Mucosa of rectum (tissue), 2 donors: ENCODE results near the gene CCDC195.
"Not testable (repeated sequence)": the region's sequence is repeated elsewhere in the genome, so short reads cannot be mapped to it uniquely, and the experiment has no call there.

Experiments used
- H3K27ac ChIP-seq, 2 donors: one replicate each; pipeline ENCODE4 v1.7.0; 2013; ENCODE audit warnings: inconsistent platforms in 2 of 2, low read depth in 2 of 2, low read length in 2 of 2
- H3K27me3 ChIP-seq, 2 donors: one replicate each; pipeline ENCODE4 v1.7.0; 2013; ENCODE audit warnings: low read length in 2 of 2; ENCODE audit not compliant: control insufficient read depth in 2 of 2, insufficient read depth in 2 of 2
- H3K36me3 ChIP-seq, 2 donors: one replicate each; pipeline ENCODE4 v1.7.0; 2013; ENCODE audit warnings: low read length in 2 of 2; ENCODE audit not compliant: control insufficient read depth in 2 of 2, insufficient read depth in 2 of 2
- H3K4me1 ChIP-seq, 2 donors: one replicate each; pipeline ENCODE4 v1.7.0; 2013; ENCODE audit warnings: low read length in 2 of 2, mild to moderate bottlenecking in 1 of 2; ENCODE audit not compliant: control insufficient read depth in 2 of 2, insufficient read depth in 2 of 2
- H3K4me3 ChIP-seq, 2 donors: one replicate each; pipeline ENCODE4 v1.7.0; 2013; ENCODE audit warnings: low read length in 2 of 2
- H3K9ac ChIP-seq, 2 donors: one replicate each; pipeline ENCODE4 v1.7.0; 2013; ENCODE audit warnings: low read length in 2 of 2, low read depth in 1 of 2, mild to moderate bottlenecking in 1 of 2
- H3K9me3 ChIP-seq, 2 donors: one replicate each; pipeline ENCODE4 v1.7.0; 2013; ENCODE audit warnings: low read length in 2 of 2; ENCODE audit not compliant: control insufficient read depth in 2 of 2
- donor health status: healthy.
- donor health status: Normal muscosa, but diverticular disease.

The CCDC195 gene

DNA sequence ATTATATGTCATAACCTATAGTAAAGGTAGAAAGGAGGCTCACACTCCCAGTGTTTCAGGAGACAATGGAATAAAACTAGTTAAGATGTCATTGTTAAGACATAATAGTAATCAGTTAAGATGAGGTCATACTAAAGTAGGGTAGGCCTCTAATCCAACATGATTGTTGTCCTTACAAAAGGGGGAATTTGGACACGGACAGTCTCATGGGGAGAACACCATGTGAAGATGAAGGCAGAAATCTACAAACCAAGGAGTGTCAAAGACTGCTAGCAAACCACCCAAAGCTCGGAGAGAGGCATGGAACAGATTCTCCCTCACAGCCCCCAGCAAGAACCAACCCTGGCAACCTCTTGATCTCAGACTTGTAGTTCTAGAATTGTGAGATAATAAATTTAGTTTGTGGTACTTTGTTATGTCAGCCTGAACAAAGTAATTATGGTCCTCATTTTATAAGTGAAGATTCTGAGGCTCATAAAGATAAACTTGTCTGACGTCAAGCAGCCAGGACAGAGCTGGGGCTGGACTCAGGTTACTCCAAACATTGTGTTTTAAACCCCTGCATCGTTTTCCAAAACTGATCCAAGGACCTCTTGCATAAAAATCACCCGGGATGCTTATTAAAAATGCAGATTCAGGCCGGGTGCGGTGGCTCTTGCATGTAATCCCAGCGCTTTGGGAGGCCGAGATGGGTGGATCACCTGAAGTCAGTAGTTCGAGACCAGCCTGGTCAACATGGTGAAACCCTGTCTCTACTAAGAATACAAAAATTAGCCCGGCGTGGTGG lies 47.8 kb downstream of the CCDC195 start:
- H3K36me3 ChIP-seq = no peaks in the 10 kb centered on the region

GRCh38 chr2:224666951-224667553 lies 49.1 kb downstream of the CCDC195 start:
- H3K9me3 ChIP-seq = peaks cover 0 to 2% of the 10 kb centered on the region in 2 donors
- H3K4me3 ChIP-seq = no peak overlapping the region
- H3K4me1 ChIP-seq = no peaks in the 10 kb centered on the region
- H3K27ac ChIP-seq = no peak overlapping the region
- no peaks in the 10 kb centered on the region for H3K27me3 ChIP-seq
- H3K36me3 ChIP-seq = no peaks in the 10 kb centered on the region
- no peak overlapping the region for H3K9ac ChIP-seq

More for the DNA sequence above, 47.8 kb downstream of the CCDC195 start:
- no peak overlapping the region for H3K9ac ChIP-seq
- H3K4me1 ChIP-seq = no peaks in the 10 kb centered on the region
- H3K9me3 ChIP-seq = peaks cover 0 to 1% of the 10 kb centered on the region in 2 donors
- no peak overlapping the region for H3K27ac ChIP-seq
- no peaks in the 10 kb centered on the region for H3K27me3 ChIP-seq
- H3K4me3 ChIP-seq = no peak overlapping the region

GRCh38 chr2:224663322-224663721 lies 52.8 kb downstream of the CCDC195 start:
- H3K27ac ChIP-seq, H3K4me1 ChIP-seq: not testable (repeated sequence)

GRCh38 chr2:224661708-224662107 lies 54.5 kb downstream of the CCDC195 start:
- not testable (repeated sequence) for H3K9ac ChIP-seq, H3K27me3 ChIP-seq, H3K36me3 ChIP-seq, H3K27ac ChIP-seq, H3K4me1 ChIP-seq, H3K4me3 ChIP-seq, H3K9me3 ChIP-seq

More at GRCh38 chr2:224663322-224663721, 52.8 kb downstream of the CCDC195 start:
- not testable (repeated sequence) for H3K9me3 ChIP-seq, H3K27me3 ChIP-seq, H3K4me3 ChIP-seq, H3K36me3 ChIP-seq, H3K9ac ChIP-seq

GRCh38 chr2:224659714-224660113 lies 56.5 kb downstream of the CCDC195 start:
- peaks cover 0 to 2% of the 10 kb centered on the region in 2 donors for H3K9me3 ChIP-seq
- H3K36me3 ChIP-seq = no peaks in the 10 kb centered on the region
- no peak overlapping the region for H3K4me3 ChIP-seq
- no peaks in the 10 kb centered on the region for H3K27me3 ChIP-seq
- H3K4me1 ChIP-seq = peaks cover 3% of the 10 kb centered on the region in 2 donors
- H3K9ac ChIP-seq = no peak overlapping the region
- H3K27ac ChIP-seq = no peak overlapping the region

DNA sequence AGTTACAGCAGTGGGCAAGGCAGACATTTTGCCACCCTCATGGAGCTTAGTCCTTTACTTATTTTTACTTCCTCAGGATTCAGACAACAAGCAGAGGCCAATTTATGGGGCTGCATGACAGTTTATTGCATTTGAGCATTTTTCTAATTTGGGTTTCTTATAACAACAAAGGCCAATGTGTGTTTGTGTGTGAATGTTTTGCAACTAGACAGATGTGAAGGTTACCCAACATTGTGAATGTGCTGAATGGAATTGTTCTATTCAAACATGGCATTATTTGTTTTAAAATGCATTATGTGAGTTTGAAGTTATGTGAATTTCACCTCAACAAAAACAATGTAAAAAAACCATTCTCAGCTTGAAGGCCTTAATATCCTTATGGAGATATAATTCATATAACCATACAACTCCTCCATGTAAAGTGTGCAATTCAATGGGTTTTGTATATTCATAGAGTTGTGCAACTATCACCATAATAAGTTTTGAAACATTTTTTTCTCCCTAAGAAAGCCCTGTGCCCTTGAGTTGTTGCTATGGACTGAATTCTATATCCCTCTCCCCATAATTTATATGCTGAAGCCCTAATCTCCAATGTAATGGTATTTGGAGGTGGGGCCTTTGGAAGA lies 57.3 kb downstream of the CCDC195 start:
- Histone ChIP-seq H3K27me3 (no peaks in the 10 kb centered on the region), H3K9ac (no peak overlapping the region), H3K4me1 (peaks cover 3% of the 10 kb centered on the region in 2 donors), H3K36me3 (no peaks in the 10 kb centered on the region), H3K4me3 (no peak overlapping the region), H3K27ac (no peak overlapping the region), H3K9me3 (peaks cover 0 to 2% of the 10 kb centered on the region in 2 donors)

- no peaks in the 10 kb centered on the region for H3K36me3 ChIP-seq
- H3K9ac ChIP-seq = no peak overlapping the region
- H3K9me3 ChIP-seq = no peaks in the 10 kb centered on the region
- H3K4me1 ChIP-seq = peaks cover 3% of the 10 kb centered on the region in 2 donors
- H3K27me3 ChIP-seq = no peaks in the 10 kb centered on the region
- H3K27ac ChIP-seq = no peak overlapping the region
- no peak overlapping the region for H3K4me3 ChIP-seq
Measured at GRCh38 chr2:224657349-224657748, 58.8 kb downstream of the CCDC195 start.

DNA sequence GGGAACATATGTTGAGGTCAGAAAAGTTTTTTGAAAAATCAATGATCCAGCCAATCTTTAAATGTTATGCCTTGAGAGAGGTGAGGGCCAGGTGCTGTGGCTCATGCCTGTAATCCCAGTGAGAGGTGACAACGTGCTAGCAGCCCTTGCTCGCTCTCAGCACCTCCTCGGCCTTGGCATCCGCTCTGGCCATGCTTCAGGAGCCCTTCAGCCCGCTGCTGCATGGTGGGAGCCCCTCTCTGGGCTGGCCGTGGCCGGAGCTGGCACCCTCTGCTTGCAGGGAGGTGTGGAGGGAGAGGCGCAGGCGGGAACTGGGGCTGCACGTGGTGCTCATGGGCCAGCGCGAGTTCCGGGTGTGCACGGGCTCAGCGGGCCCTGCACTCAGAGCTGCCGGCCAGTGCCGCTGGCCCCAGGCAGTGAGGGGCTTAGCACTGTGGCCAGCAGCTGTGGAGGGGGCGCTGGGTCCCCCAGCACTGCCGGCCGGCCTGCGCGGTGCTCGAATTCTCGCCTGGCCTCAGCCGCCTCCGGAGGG lies 61.1 kb downstream of the CCDC195 start:
- Histone ChIP-seq H3K4me1 (no peaks in the 10 kb centered on the region), H3K9ac (no peak overlapping the region), H3K9me3 (no peaks in the 10 kb centered on the region), H3K36me3 (no peaks in the 10 kb centered on the region), H3K27ac (no peak overlapping the region), H3K27me3 (no peaks in the 10 kb centered on the region), H3K4me3 (no peak overlapping the region)
